Loucy (cell line): ENCODE data around the gene EPHB6.

Experiments used
- H2AFZ ChIP-seq: fragments of 200-600 bp; sonication (generic); 2 replicates; pipeline ENCODE4 v1.6.0; 2016; ENCODE audit warnings: antibody characterized with exemption, mild to moderate bottlenecking, low read length, moderate library complexity
- H3F3A ChIP-seq: fragments of 200-600 bp; 2 replicates; pipeline ENCODE4 v1.6.0; 2016; ENCODE audit warnings: antibody characterized with exemption, low read depth, mild to moderate bottlenecking
- H3K27me3 ChIP-seq: fragments of 200-600 bp; sonication (generic); 2 replicates; pipeline ENCODE4 v1.6.1; 2014; ENCODE audit warnings: low read length, mild to moderate bottlenecking; ENCODE audit not compliant: insufficient read depth, poor library complexity, severe bottlenecking
- H3K36me3 ChIP-seq: fragments of 200-600 bp; sonication (generic); 2 replicates; pipeline ENCODE4 v1.6.1; 2016; ENCODE audit warnings: low read length; ENCODE audit not compliant: insufficient read depth
- H3K4me1 ChIP-seq: fragments of 200-600 bp; sonication (generic); 2 replicates; pipeline ENCODE4 v1.5.1; 2014; ENCODE audit warnings: low read length, mild to moderate bottlenecking; ENCODE audit not compliant: insufficient read depth, poor library complexity, severe bottlenecking
- H3K4me2 ChIP-seq: fragments of 200-600 bp; sonication (generic); 2 replicates; pipeline ENCODE4 v1.6.0; 2014; ENCODE audit warnings: antibody characterized with exemption, low read length, low read depth, mild to moderate bottlenecking; ENCODE audit not compliant: poor library complexity, severe bottlenecking
- H3K4me3 ChIP-seq: fragments of 200-600 bp; sonication (generic); 2 replicates; pipeline ENCODE4 v1.5.1; 2014; ENCODE audit warnings: low read length, mild to moderate bottlenecking, mixed read lengths; ENCODE audit not compliant: poor library complexity, severe bottlenecking
- H3K79me2 ChIP-seq: fragments of 200-600 bp; sonication (generic); 2 replicates; pipeline ENCODE4 v1.6.1; 2014; ENCODE audit warnings: low read length; ENCODE audit not compliant: insufficient read depth
- H3K9ac ChIP-seq: fragments of 200-600 bp; sonication (generic); 2 replicates; pipeline ENCODE4 v1.6.0; 2014; ENCODE audit warnings: mild to moderate bottlenecking, low read depth, low read length, moderate library complexity; ENCODE audit not compliant: poor library complexity, severe bottlenecking
- H3K9me2 ChIP-seq: fragments of 200-600 bp; sonication (generic); replicated peaks from 2 replicates; pipeline ENCODE4 v1.6.1; 2016; ENCODE audit warnings: low read depth, low read length, mixed read lengths
- H3K9me3 ChIP-seq: fragments of 200-600 bp; sonication (generic); 2 replicates; pipeline ENCODE4 v1.6.1; 2014; ENCODE audit warnings: mild to moderate bottlenecking, antibody characterized with exemption, low read length, low read depth; ENCODE audit not compliant: insufficient read depth
- H4K20me1 ChIP-seq: fragments of 200-600 bp; sonication (generic); 2 replicates; pipeline ENCODE4 v1.6.0; 2014; ENCODE audit warnings: antibody characterized with exemption, low read length, mild to moderate bottlenecking; ENCODE audit not compliant: insufficient read depth, poor library complexity, severe bottlenecking
- EZH2phosphoT487 ChIP-seq: fragments of 200-600 bp; IDR thresholded peaks from 2 replicates; pipeline ENCODE4 v1.6.1; 2018; ENCODE audit warnings: antibody characterized with exemption, mild to moderate bottlenecking, moderate library complexity, borderline replicate concordance
- TF ChIP-seq, protein P1 (sequence below): fragments of 200-600 bp; sonication (generic); conservative IDR thresholded peaks from 2 replicates; pipeline ENCODE4 v1.5.1; 2014; ENCODE audit warnings: mild to moderate bottlenecking, antibody characterized with exemption, low read length

EPHB6 gene

DNA sequence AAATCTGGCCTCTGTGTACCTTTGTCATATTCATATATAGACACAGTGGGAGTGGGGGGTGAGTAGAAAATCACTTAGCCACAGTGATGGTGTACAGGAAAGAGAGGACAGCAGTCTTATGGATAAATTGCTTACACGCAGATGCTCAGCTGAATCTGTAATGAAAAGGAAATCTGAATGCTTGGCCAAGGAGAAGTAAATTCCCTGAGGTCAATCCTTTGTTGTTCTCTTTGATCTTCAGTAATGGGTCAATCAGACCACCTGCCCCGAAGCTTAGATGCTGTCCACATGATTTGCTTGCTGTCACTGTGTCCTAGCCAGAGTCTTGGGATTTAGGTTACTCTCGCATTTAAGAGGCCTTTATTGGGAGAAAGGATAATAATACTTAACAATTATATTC, 18.4 kb upstream of the EPHB6 start:
- H4K20me1 ChIP-seq = no peaks in the 10 kb centered on the region
- no peaks in the 10 kb centered on the region for H3F3A ChIP-seq
- no peak overlapping the region for H3K4me3 ChIP-seq
- no peaks in the 10 kb centered on the region for H3K79me2 ChIP-seq
- H3K9me3 ChIP-seq = no peaks in the 10 kb centered on the region
- H3K4me2 ChIP-seq = no peak overlapping the region
- H3K36me3 ChIP-seq = no peaks in the 10 kb centered on the region
- H3K4me1 ChIP-seq = peaks cover 28% of the 10 kb centered on the region
- TF ChIP-seq, protein P1, sequence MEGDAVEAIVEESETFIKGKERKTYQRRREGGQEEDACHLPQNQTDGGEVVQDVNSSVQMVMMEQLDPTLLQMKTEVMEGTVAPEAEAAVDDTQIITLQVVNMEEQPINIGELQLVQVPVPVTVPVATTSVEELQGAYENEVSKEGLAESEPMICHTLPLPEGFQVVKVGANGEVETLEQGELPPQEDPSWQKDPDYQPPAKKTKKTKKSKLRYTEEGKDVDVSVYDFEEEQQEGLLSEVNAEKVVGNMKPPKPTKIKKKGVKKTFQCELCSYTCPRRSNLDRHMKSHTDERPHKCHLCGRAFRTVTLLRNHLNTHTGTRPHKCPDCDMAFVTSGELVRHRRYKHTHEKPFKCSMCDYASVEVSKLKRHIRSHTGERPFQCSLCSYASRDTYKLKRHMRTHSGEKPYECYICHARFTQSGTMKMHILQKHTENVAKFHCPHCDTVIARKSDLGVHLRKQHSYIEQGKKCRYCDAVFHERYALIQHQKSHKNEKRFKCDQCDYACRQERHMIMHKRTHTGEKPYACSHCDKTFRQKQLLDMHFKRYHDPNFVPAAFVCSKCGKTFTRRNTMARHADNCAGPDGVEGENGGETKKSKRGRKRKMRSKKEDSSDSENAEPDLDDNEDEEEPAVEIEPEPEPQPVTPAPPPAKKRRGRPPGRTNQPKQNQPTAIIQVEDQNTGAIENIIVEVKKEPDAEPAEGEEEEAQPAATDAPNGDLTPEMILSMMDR = no peak
- no peak for TF ChIP-seq EZH2phosphoT487
- H3K9ac ChIP-seq = peak overlapping the region; percentile 51
- 0 out of 2 replicates have a peak overlapping the region, but pooled peaks have one; percentile 30 for H2AFZ ChIP-seq
- no peaks in the 10 kb centered on the region for H3K27me3 ChIP-seq
- H3K9me2 ChIP-seq = no peaks in the 10 kb centered on the region

DNA sequence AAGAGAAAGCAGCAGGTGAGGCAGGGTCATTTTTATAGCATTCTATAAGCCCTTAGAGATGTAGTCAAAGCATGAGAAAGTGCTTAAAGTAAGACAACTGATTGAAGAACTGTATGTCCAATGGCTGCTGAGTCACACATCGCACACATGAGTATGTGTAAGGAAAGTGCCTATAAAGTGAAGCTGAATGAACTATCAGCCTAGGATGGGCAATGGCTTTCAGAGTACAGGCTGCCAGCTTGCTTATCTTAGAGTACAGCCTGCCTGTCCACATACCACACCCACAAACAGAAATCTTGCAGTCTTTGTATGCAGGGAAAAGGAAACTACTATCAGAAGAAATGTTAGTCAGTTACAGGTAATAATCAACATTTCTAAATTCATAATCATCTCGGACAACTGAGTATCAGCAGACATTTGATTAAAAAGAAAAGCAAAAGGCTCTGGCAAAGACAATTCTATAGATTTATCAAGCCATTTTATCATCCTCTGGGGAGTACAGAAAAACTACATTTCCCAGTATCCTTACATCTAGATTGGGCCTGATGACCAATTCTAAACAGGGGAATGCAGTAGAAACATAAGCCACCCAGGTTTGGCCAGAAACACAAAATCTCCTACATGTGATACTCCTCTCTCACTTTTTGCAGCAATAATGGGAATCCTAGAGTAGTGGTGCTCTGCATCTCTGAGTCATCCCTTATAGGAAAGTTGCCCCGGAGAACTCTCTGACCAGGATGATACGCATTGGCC, 16.2 kb upstream of the EPHB6 start:
- H3K4me3 ChIP-seq = no peak overlapping the region
- H3K4me2 ChIP-seq = peak overlapping the region; percentile 39
- H3K9me2 ChIP-seq = no peaks in the 10 kb centered on the region
- H3K4me1 ChIP-seq = peaks cover 28% of the 10 kb centered on the region
- H2AFZ ChIP-seq = peak overlapping the region; percentile 23; the same call in 1 of the 2 replicates
- H3K27me3 ChIP-seq = no peaks in the 10 kb centered on the region
- peak overlapping the region; percentile 21 for H3K9ac ChIP-seq
- H3K9me3 ChIP-seq = no peaks in the 10 kb centered on the region
- H3K79me2 ChIP-seq = no peaks in the 10 kb centered on the region
- no peaks in the 10 kb centered on the region for H3K36me3 ChIP-seq
- TF ChIP-seq EZH2phosphoT487 = no peak
- TF ChIP-seq, protein P1 = no peak
- no peaks in the 10 kb centered on the region for H3F3A ChIP-seq
- no peaks in the 10 kb centered on the region for H4K20me1 ChIP-seq

DNA sequence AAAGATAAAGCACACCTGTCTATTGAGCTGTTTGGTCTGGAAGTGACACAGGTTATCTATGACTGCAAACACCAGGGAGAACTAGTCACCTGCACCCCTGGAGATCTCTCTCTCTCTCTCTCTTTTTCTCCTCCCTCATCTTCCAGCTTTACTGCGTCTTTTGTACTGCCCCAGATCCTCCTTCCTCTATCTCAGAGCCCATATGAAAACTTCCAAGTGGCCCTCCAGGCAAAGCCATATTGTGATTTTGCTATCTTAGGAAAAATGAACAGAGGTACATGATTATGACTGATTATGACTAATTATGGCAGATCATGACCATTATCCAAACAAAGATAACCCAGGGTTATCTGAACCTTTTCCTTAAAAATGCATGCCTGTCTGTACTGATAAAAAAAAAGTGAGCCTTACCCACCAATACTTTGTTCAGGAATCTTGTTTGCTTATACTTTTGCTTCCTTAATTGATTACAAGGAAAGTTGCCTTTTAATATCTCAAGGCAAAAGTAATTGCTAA, 12.6 kb upstream of the EPHB6 start:
- no peaks in the 10 kb centered on the region for H4K20me1 ChIP-seq
- no peak for TF ChIP-seq EZH2phosphoT487
- H3F3A ChIP-seq = no peaks in the 10 kb centered on the region
- H3K4me2 ChIP-seq = no peak overlapping the region
- H3K9ac ChIP-seq = no peak overlapping the region
- H3K4me1 ChIP-seq = peaks cover 18% of the 10 kb centered on the region
- H3K79me2 ChIP-seq = no peaks in the 10 kb centered on the region
- no peaks in the 10 kb centered on the region for H3K9me3 ChIP-seq
- H3K36me3 ChIP-seq = no peaks in the 10 kb centered on the region
- H3K4me3 ChIP-seq = no peak overlapping the region
- no peaks in the 10 kb centered on the region for H3K9me2 ChIP-seq
- no peak overlapping the region for H2AFZ ChIP-seq
- H3K27me3 ChIP-seq = no peaks in the 10 kb centered on the region
